Stimulated activated CD8-positive, alpha-beta memory T cell treated with anti-CD3 and anti-CD28 coated beads, Interleukin-12 subunit alpha, Interleukin-12 subunit beta, amount 100 ng/mL, for 24 hours (primary cell): Measurements from ENCODE around the gene AGAP1.

ENCODE experiments used
- DNase-seq: peaks from one replicate; pipeline ENCODE4 v3.0.0-alpha.2; 2020; ENCODE audit errors: extremely low read depth

AGAP1 gene

DNA sequence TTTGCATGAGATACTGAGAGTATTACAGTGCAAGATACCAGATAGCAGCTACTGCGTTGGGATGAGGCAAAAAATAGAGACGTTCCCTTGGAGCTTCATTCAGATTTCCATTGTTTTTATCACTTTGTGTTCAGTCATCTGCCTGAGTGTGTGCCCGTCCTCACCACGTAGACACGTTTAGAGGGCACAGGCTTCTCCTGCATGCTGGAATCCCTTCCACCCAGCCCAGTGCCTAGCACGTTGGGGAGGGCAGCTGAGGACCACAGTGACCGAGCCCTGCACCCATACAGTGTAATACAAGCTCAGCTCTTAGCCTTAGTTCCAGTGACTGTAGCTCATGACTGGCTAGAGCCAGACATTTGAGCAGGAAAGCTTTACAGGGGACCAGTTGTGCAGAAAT lies 539.6 kb downstream of the AGAP1 start:
- DNase-seq: no peak

DNA sequence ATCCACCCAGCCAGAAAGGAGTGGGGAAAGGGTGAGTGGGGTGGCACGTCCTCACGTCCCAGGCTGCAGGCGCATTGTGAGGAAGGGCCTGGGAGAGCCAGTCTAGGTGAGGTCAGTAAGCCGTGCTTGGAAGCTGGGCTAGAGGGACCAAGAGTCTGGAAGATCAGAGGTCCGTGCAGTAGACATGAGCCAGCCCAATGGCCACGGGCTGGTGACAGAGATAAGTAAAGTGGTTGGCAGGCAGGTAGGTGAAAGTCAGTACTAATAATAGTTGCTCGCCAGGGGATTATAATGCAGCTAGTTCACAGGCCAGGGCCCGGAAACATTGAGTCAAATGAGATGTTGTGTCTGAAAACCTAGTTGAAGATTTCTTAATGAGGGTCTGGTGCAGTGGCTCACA lies 541.1 kb downstream of the AGAP1 start:
- DNase-seq: no peak

DNA sequence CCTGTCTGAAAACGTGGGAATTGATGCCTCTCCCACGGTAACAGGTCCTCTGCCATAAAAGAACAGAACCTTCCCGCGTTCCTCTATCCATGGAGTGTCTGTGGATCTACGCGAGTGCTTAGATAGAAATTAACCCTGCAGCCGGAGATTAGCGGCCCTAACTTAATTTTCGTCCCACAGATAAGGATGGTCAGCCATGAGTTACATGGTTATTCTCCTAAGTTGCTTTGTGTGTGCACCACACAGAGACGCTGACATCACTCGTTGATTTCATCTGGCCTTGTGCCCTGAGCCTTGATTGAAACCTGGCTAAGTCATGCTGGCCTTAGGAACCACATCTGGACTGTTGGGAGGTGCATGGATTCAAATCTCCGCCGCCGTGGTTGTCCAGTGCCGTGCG lies 542.2 kb downstream of the AGAP1 start:
- no peak for DNase-seq

DNA sequence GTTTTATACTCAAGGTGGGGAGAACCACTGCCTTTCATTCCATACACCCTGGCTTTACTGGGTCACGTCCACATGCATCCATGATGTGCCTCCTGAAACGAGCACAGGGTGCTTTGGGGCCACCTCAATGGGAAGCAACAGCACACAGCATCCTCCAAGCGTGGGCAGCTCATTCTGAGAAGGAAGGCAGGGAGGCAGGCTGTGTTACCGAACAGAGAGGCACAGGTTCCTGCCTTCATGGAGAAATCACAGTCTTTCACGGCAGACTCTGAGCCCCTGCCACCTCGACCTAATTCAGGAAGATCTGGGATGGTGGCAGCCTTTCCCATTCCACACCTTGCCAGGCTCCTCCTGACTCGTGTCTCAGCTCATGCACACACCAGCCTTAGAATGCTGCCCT lies 544.3 kb downstream of the AGAP1 start:
- no peak for DNase-seq

DNA sequence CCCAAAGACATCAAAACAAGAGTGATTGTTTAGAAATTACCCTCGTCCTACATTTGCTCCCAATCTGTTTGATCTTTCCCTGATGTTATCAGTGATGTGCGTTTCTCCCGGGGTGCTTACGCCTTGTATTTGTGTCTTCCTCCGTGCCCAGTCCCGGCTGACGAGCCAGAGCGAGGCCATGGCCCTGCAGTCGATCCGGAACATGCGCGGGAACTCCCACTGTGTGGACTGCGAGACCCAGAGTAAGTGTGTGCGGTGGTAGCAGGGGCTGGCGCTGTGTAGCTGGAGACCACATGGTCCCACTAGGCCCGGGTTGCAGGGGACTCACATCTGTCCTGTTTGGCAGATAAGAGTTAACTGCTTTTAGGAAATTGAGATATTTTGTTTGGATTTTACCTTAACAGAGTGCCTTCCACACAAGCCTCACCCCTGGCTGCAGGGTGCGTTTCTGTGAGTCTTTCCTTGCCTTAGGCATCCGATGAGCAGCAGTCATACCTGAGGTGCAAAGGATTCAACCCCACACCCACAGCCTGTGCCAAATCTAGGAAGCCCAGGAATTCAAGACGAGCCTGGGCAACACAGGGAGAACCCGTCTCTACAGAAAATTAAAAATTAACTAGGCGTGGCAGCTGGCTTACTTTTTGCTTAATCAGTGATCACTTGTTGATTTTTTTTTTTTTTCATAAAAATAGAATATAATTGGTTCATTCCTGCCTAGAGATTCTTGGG lies 546.9 kb downstream of the AGAP1 start:
- DNase-seq: no peak

DNA sequence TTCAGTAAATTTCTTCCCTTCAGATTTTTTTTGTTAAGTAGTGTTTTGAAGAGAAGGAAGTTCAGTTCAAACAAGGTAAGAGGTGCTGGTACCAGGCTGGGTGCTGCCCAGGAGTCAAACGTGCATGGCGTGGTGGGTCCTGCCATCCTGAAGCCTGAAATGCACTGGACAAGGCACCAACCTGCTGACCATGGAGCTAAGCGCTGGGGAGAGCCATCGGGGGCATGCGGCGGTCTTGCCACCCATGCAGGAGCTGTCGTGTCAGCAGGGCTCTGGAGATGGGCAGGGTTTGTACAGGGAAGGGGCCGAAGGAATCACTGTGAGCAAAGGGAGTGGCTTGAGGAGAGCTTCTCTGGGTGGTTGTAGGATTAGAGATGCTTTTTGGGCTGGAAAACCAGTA lies 547.8 kb downstream of the AGAP1 start:
- no peak for DNase-seq

DNA sequence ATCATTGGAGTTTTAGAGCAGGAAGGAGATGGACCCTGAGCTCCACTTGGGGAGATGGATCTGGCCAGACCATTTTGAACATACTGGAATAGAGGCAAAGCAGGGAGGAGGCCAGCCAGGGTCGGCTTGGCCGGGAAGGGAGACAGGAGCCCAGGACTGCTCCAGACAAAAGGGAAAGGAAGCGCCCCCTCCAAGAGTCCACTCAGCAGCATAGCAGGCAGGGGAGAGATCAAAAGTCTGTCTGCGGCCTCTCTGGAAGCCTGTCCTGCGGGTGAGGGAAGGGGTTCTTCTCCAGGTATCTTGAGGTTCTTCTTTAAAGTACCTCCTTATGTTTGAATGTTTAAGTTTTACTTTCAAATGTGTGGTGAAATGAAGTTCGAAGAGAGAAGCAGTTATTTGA lies 548.2 kb downstream of the AGAP1 start:
- no peak for DNase-seq

DNA sequence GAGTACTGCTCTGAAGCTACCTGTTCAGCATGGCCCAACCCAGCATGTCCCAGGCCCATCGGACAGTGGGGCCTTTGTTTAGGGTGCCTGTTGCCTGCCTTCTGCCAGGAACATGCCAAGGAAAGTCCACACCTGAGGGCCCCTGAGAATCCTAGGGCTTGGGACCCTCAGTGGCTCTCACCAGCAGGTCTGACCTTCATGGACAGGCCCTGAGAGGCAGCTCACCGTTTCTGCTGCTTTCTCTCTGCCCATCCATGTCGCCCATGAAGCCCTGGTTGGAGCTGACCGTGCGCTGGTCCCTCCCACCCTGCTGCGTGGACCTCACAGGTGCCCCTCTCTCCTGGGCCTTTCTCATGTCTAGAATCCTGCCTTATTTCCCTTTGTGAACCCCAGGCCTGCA lies 550.3 kb downstream of the AGAP1 start:
- DNase-seq: no peak

DNA sequence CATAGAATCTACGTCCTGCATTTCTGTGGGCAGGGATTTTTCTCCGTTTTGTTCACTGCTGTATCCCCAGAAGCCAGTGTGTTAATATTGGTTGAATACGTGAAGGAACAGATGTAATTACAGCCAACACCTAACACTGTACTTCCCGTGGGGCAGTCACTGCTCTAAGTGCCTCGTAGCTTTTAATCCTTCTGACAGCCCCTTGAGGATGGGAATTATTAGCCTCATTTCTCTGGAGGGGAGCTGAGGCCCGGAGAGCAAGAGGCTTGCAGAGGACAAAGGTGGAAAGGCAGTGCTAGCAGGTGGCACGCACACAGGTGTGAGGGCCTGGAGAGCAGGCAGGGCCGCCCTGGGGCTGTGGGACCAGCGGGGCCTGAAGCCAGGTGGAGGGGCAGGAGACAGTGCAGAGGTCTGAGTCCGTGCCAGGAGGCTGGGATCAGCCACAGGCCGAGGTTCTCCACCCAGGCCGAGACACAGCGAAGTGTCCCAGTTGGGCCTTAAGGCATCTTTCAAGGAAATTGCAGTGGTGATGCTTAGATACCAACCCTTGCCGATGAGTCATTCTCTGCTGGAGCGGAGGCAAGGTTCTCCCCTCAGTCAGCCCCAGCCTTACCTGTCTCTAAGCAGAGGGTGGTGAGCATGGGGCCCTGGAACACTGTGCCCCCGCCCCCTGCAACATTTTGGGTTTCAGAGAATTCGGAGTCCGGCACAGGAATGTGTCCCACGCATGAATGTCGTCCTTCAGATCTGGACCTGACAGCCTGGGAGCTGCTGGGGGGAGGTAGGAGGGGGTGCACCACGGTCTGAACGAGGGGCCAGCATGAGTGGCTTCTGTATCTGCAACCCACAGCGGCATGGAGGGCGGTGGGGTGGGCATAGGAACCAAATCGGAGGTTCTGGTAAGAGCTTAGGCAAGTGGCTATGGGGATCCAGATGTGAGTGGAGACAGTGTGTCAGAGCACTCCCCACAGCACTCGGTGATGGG lies 551.7 kb downstream of the AGAP1 start:
- no peak for DNase-seq

DNA sequence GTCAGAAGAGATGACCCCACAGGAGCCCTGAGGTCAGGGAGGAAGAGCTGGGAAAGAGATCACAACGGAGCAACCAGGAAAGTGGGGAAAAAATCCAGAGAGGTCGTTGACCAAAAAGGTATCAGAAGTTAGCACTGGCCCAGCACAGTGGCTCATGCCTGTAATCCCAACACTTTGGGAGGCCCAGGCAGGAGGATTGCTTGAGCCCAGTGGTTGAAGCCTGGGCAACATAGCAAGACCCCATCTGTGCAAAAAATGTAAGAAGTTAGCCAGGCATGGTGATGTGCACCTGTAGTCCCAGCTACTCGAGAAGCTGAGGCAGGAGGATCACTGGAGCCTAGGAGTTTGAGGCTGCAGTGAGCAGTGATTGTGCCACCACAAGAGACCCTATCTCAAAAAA lies 552.9 kb downstream of the AGAP1 start:
- DNase-seq: no peak

DNA sequence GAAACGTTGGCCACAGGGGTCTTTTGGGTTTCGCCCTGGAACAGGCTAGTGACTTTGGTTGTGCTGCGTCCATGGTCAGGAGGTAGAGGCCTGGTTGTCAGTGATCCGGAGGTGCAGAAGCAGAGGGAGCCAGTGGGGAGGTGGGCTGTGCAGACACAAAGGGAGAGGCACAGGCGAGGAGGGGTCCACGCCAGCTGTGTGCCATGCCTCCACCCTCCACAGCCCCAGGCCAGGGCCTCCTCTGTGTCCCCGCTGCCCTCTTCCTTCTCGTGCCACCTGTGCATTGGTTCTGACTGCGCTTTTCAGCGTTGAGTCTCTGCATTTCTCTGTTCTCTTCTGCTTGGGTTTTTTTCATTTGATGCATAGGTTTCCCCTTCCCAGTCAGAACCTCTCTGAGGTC lies 553.3 kb downstream of the AGAP1 start:
- no peak for DNase-seq

DNA sequence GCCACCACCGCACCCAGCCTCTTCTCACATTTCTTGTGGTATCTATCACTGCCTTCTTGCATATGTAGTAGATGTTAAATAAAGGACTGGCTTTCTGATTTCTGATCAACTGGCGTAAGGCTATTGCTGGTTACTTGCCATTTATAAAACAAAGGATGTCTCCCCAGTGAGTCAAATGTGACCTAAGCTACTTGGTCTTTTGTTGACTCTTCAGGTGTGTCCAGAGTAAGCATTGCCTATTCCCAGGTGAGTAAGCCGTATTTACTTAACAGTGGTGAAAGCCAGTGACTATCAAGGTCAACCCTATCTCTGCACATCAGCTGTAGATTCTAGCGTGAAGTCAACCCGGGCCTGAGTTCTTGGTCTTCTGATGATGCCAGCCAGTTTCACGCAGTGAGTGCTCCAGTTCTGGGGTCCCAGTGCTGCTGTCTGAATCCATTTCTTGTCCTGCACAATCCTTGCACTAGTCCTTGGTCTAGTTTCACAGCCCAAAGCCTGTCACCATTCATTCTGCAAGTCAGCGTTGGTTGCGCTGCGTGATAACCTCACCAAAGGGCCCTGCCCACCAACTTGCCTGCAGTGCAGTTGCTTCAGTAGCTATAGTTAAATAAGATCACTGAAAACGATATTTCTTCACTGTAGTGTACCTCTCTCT lies 554.2 kb downstream of the AGAP1 start:
- no peak for DNase-seq

DNA sequence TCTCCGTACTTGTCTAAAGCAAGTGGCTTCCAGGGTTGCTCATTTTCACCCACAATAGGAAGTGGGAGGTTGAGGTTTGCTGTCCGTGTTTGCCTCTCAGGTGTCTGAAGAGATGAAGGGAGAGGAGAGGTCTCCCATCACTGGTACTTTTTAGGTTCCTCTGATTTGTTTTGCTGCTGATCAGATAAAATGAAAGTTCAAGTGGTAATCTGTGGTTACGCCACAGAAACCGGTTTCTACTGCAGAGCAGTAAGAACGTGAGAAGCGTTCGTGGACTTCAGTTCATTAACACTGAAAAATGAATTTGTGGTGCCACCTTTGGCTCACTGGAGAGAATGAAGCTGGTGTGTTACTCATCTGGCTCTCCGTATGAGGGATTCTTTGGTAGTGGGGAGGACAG lies 556.1 kb downstream of the AGAP1 start:
- no peak for DNase-seq

DNA sequence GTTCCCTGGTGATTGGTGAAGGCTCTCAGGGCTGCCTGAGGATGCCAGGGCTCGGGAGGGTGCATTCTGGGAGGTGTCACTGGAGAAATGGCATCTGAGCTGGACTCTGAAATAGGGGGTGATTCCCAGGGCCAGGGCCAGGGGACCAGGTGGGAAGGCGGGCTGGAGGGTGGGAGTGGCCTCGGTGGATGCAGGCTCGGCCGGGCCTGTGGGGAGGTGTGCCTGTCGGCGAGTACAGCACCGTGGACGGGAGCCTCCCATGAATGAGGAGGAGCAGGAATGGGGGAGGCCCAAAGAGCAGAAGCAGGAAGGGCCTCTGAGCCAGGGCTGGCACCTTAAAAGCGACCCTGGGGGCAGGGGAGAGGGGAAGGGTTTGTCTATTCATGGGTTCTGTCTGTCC lies 557.5 kb downstream of the AGAP1 start:
- DNase-seq: no peak

DNA sequence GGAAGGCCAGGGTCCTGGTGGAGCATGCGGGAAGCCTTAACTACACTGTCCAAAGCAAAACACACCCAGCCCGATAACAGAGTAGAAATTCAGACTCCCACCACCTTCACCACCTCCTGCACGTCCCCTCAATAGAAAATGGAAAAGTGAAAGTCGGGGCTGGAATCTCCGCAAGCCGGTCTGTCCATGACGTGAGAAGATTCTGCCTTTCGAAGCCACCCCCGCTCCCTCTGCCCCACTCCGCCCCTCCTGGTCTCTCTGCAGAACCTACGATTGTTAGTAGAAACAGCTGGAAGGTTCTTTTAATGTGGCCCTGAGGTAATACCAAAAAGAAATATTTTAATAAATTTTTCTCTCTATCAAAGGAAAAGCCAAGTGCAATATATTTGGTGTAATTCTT lies 558.0 kb downstream of the AGAP1 start:
- no peak for DNase-seq

DNA sequence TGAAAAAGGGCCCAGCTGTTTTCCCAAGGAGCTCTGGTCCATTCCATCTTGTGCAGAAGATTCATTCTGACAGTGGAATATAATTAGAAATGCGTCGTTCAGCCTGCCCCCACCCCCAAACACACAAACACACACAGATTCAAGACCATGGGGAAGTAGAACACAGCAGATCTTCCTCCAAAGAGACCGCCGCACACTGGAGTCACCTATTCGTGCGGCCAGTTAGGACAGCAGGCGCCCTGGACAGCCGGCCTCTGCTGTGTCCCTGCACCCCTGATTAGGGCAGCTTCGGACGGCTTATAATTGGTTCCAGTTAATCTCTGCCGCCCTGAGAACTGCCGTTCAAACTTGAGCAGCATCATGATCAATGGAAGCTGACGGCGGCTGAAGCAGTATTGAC lies 558.4 kb downstream of the AGAP1 start:
- DNase-seq: no peak

DNA sequence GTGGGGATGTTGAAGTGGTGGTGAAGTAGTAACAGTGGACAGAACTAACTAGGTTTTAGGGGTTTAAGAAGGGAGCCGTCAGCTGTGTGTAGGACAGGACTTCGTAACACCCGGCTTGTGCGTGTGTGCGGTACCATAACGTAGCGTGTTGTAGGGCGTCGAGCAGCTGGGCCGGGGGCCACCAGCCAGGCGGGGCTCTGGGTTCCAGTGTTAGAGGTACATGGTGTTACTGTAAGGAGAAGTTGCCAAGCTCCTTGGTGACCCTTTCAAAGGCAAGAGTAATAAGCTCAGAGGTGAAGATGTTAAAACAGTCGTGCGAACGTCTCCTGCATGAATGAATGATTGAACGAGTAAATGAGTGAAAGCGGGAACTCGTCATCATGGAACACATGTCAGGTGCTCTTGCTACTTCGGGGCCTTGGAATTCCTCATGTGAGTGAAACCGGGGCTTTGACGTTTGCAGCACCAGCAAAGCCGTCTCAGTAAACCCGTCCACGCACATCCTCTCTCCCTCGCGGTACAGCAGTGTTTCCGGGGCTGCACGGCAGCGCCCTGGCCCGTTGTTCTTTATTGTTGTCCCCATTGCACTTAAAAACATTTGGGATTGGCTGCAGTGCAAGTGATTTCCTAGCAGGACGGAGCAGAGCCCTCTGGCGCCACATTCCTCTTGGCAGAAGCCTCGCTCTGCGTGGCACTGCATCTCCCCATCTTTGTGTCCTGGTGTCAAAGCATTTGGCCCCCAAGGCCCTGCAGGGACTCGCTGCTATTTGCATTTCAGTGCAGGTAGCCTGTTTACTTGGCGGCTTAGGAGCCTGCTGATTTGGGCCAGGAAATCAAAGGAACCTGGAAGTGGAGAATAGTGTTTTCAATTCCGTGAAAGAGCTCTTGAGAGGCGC lies 559.3 kb downstream of the AGAP1 start:
- no peak for DNase-seq

DNA sequence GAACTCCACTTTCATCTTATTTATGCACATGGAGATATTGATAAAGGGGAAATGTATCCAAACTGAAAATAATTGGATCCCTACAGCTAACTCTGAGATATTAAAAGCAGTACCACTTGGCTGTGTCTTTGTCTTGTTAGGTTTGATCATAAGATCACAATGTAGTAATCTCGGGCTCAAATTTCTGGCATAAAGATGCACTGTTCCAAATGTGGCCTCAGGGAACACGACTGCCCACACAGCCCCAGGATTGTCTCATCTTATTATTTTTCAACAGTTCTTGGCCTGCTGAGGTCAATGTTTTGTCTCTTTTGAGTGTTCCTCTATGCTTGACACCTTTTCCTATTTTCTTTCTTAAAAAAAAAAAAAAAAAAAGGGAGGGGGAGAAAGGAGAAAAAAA lies 560.3 kb downstream of the AGAP1 start:
- no peak for DNase-seq

DNA sequence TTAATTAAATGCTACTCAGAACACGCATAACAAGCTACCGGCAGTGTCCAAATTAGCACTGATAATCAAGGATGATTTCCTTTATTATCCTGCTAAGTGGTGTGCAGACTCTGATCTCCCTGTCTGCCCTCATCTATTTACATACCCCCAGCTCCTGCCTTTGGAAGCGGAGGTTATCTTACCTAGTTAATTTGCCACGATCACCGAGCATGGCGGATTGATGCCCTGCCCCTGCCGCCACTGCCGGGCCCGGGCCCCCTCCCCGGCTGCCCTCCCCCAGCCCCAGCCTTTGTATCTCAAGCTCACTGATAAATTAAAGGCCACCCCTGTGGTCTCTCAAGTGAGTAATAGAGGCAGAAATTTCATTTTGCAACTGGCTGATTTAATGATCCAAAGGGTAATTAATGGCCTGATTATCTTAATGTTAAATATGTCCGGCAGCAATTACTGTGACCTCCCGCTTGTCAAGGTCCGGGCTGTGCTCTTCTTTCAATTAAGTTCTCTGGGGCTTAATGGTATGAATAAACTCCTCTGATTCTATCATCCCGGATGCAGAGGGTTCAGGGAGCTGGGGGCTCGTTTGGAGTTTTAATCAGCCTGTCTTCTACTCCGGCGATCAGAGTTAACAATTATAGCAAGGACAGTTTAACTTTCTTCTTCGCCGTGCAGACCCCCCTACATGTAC lies 560.9 kb downstream of the AGAP1 start:
- DNase-seq: no peak

DNA sequence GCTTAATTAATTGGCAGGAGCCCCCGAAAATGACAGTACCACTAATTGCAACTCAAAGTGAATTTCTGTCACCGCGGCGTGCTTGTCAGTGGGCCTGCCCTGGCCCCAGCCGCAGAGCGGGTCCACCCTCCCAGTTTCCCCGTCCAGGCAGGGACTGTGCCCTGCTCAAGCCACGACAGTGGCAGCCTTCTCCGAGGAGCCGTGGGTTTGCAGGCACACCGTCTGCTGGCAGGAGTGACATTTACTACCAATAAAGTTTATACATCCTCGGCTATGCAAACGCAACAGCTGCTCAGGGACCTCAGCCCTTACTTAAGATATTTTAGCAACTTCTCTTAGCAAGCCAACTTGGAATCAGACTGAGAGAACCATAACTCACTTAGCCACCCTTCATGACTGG lies 561.6 kb downstream of the AGAP1 start:
- DNase-seq: no peak

DNA sequence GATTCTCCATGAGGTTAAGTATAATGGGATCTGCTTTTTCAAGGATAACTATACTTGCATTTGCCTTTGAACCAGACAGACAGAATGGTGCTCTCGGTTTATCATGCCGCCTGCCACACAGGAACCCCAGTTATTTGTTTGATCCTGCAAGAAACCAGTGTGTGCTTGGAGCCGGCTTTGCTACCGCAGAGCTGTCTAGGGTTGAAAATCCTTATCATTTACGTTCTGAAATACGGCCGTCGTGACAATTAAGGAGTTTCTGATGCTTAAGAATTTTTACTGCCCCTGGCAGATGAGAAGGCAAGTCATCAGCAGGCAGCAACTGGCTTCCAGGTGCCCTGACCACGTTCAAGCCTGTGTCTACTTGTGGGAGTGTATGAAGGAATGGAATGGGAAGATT lies 562.3 kb downstream of the AGAP1 start:
- no peak for DNase-seq
